HepG2 (cell line): Measurements from ENCODE around the gene BAZ1A. TPM values are rescaled to one million over a fixed set of nuclear protein-coding genes. Genes with fewer than 3 reads are reported as not detected.

Source experiments
- HDAC6 ChIP-seq: fragments of 200-600 bp; sonication (generic); IDR thresholded peaks from 2 replicates; pipeline ENCODE4 v1.7.0; 2017; ENCODE audit warnings: mild to moderate bottlenecking, antibody characterized with exemption, low read length, low read depth
- HES4 ChIP-seq: sonication (generic); formaldehyde crosslinking; IDR thresholded peaks from 2 replicates; pipeline ENCODE4 v1.9.0; 2021; ENCODE audit warnings: mild to moderate bottlenecking, missing genetic modification reagents, borderline replicate concordance
- JUNB ChIP-seq: sonication (generic); formaldehyde crosslinking; IDR thresholded peaks from 2 replicates; pipeline ENCODE4 v1.8.0; 2022; ENCODE audit warnings: missing genetic modification reagents, mild to moderate bottlenecking, borderline replicate concordance
- MIER3 ChIP-seq: IDR thresholded peaks from 2 replicates; pipeline ENCODE4 v1.6.1; 2016; ENCODE audit warnings: missing compliant biosample characterization, borderline replicate concordance
- MYC ChIP-seq: sonication (generic); formaldehyde crosslinking; IDR thresholded peaks from 2 replicates; pipeline ENCODE4 v1.9.0; 2021; ENCODE audit warnings: missing genetic modification reagents, borderline replicate concordance
- ZBTB38 ChIP-seq: sonication (generic); formaldehyde crosslinking; IDR thresholded peaks from 2 replicates; pipeline ENCODE4 v1.5.1; 2020; ENCODE audit warnings: mild to moderate bottlenecking, missing genetic modification reagents
- ZNF12 ChIP-seq: sonication (generic); formaldehyde crosslinking; IDR thresholded peaks from 2 replicates; pipeline ENCODE4 v1.5.0; 2020; ENCODE audit warnings: missing genetic modification reagents
- ZNF160 ChIP-seq: sonication (generic); formaldehyde crosslinking; IDR thresholded peaks from 2 replicates; pipeline ENCODE4 v1.8.0; 2022; ENCODE audit warnings: mild to moderate bottlenecking, inconsistent platforms, missing genetic modification reagents
- ZNF230 ChIP-seq: sonication (generic); formaldehyde crosslinking; IDR thresholded peaks from 2 replicates; pipeline ENCODE4 v1.4.0; 2020; ENCODE audit warnings: mild to moderate bottlenecking, missing genetic modification reagents
- ZNF607 ChIP-seq: sonication (generic); formaldehyde crosslinking; IDR thresholded peaks from 2 replicates; pipeline ENCODE4 v1.5.1; 2020; ENCODE audit warnings: missing genetic modification reagents, mild to moderate bottlenecking, borderline replicate concordance
- ZNF724P ChIP-seq: sonication (generic); formaldehyde crosslinking; IDR thresholded peaks from 2 replicates; pipeline ENCODE4 v1.8.0; 2022; ENCODE audit warnings: missing genetic modification reagents, borderline replicate concordance
- ZSCAN22 ChIP-seq: sonication (generic); formaldehyde crosslinking; IDR thresholded peaks from 2 replicates; pipeline ENCODE4 v1.4.0; 2020; ENCODE audit warnings: mild to moderate bottlenecking, missing genetic modification reagents
- polyA plus RNA-seq, 8 experiments: library from polyadenylated mRNA; depleted of rRNA in 3 of 8; stranded (reverse) in 7 of 8; unstranded in 1 of 8; fragments of >200 nt; fragmentation: Illumina TruSeq in 4 of 8; extraction: Trizol in 4 of 8; gene quantifications; 2 replicates each; pipeline versions ENCODE4 v1.2.1 to v1.2.3, GENCODE V29; 2011 to 2016; ENCODE audit warnings: low read depth in 4 of 8, missing spikeins in 1 of 8, mixed read lengths in 1 of 8; ENCODE audit not compliant: insufficient read depth in 1 of 8
- total RNA-seq, 5 experiments: library from RNA; depleted of rRNA; stranded (reverse); fragments of >200 nt; fragmentation: Illumina TruSeq; extraction: Trizol; gene quantifications; 2 replicates each; pipeline ENCODE4 v1.2.3, GENCODE V29; 2016; ENCODE audit warnings: low read depth in 1 of 5
- TF ChIP-seq, protein P1 (sequence below), 2 experiments: IDR thresholded peaks; 2 replicates each; pipeline ENCODE4 v1.6.1; 2011 to 2012; ENCODE audit warnings: low read length in 2 of 2, borderline replicate concordance in 1 of 2, low read depth in 1 of 2, mild to moderate bottlenecking in 1 of 2, moderate library complexity in 1 of 2
- TF ChIP-seq, protein P2 (sequence below): sonication (generic); formaldehyde crosslinking; IDR thresholded peaks from 2 replicates; pipeline ENCODE4 v1.4.0; 2020; ENCODE audit warnings: mild to moderate bottlenecking, missing genetic modification reagents
- TF ChIP-seq, protein P3 (sequence below): sonication (generic); formaldehyde crosslinking; IDR thresholded peaks from 2 replicates; pipeline ENCODE4 v1.8.1; 2023; ENCODE audit warnings: missing genetic modification reagents, mild to moderate bottlenecking, borderline replicate concordance
- TF ChIP-seq, protein P4 (sequence below): sonication (generic); formaldehyde crosslinking; IDR thresholded peaks from 2 replicates; pipeline ENCODE4 v1.5.1; 2020; ENCODE audit warnings: missing genetic modification reagents, mild to moderate bottlenecking, borderline replicate concordance
- TF ChIP-seq, protein P5 (sequence below): sonication (generic); formaldehyde crosslinking; IDR thresholded peaks from 2 replicates; pipeline ENCODE4; 2020; ENCODE audit warnings: missing genetic modification reagents, mild to moderate bottlenecking, borderline replicate concordance

BAZ1A gene
- total and polyA plus RNA-seq, 2 of the 13 experiments (the other 11 are each of a cell fraction or from before 2014, with no cell fraction given), result 20.9 to 56.8 TPM

DNA sequence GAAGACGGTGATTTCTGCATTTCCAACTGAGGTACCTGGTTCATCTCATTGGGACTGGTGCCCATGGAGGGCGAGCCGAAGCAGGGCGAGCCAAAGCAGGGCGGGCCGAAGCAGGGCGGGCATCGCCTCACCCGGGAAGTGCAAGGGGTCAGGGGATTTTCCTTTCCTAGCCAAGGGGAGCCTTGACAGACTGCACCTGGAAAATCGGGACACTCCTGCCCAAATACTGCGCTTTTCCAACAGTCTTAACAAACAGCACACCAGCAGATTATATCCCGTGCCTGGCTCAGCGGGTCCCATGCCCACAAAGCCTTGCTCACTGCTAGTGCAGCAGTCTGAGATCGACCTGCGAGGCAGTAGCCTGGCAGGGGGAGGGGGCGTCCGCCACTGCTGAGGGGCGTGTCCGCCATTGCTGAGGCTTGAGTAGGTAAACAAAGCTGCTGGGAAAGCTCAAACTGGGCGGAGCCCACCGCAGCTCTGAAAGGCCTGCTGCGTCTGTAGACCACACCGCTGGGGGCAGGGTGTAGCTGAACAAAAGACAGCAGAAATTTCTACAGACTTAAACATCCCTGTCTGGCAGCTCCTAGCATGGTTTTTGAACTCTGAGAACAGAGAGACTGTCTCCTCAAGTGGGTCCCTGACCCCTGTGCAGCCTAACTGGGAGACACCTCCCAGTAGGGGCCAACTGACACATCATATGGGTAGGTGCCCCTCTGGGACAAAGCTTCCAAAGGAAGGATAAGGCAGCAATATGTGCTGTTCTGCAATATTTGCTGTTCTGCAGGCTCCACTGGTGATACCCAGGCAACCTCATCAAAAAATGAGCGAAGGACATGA lies 77.2 kb downstream of the BAZ1A start (continued):
- TF ChIP-seq, protein P1, sequence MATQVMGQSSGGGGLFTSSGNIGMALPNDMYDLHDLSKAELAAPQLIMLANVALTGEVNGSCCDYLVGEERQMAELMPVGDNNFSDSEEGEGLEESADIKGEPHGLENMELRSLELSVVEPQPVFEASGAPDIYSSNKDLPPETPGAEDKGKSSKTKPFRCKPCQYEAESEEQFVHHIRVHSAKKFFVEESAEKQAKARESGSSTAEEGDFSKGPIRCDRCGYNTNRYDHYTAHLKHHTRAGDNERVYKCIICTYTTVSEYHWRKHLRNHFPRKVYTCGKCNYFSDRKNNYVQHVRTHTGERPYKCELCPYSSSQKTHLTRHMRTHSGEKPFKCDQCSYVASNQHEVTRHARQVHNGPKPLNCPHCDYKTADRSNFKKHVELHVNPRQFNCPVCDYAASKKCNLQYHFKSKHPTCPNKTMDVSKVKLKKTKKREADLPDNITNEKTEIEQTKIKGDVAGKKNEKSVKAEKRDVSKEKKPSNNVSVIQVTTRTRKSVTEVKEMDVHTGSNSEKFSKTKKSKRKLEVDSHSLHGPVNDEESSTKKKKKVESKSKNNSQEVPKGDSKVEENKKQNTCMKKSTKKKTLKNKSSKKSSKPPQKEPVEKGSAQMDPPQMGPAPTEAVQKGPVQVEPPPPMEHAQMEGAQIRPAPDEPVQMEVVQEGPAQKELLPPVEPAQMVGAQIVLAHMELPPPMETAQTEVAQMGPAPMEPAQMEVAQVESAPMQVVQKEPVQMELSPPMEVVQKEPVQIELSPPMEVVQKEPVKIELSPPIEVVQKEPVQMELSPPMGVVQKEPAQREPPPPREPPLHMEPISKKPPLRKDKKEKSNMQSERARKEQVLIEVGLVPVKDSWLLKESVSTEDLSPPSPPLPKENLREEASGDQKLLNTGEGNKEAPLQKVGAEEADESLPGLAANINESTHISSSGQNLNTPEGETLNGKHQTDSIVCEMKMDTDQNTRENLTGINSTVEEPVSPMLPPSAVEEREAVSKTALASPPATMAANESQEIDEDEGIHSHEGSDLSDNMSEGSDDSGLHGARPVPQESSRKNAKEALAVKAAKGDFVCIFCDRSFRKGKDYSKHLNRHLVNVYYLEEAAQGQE (IDR thresholded peaks at IDR 0.05; ENCODE audit: borderline replicate concordance in 1 of 2, low read depth in 1 of 2, low read length in 2 of 2), result no peak
- TF ChIP-seq ZNF724P (no peak), MIER3 (CRISPR knock-in tag) (peak; percentile 61), MYC (CRISPR knock-in tag) (peak; percentile 85), ZNF607 (CRISPR knock-in tag) (no peak), ZSCAN22 (no peak), ZNF230 (0 out of 2 replicates have a peak, but pooled peaks have one; percentile 25), JUNB (CRISPR knock-in tag) (no peak), ZBTB38 (CRISPR knock-in tag) (peak; percentile 98), HES4 (CRISPR knock-in tag) (no peak), HDAC6 (no peak), ZNF160 (CRISPR knock-in tag) (no peak), ZNF12 (peak; percentile 44; the same call in 1 of the 2 replicates)
- TF ChIP-seq, protein P2, sequence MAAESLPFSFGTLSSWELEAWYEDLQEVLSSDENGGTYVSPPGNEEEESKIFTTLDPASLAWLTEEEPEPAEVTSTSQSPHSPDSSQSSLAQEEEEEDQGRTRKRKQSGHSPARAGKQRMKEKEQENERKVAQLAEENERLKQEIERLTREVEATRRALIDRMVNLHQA (CRISPR knock-in tag), result no peak
- TF ChIP-seq, protein P3, sequence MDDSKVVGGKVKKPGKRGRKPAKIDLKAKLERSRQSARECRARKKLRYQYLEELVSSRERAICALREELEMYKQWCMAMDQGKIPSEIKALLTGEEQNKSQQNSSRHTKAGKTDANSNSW (CRISPR knock-in tag), result no peak
- TF ChIP-seq, protein P4, sequence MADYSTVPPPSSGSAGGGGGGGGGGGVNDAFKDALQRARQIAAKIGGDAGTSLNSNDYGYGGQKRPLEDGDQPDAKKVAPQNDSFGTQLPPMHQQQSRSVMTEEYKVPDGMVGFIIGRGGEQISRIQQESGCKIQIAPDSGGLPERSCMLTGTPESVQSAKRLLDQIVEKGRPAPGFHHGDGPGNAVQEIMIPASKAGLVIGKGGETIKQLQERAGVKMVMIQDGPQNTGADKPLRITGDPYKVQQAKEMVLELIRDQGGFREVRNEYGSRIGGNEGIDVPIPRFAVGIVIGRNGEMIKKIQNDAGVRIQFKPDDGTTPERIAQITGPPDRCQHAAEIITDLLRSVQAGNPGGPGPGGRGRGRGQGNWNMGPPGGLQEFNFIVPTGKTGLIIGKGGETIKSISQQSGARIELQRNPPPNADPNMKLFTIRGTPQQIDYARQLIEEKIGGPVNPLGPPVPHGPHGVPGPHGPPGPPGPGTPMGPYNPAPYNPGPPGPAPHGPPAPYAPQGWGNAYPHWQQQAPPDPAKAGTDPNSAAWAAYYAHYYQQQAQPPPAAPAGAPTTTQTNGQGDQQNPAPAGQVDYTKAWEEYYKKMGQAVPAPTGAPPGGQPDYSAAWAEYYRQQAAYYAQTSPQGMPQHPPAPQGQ (CRISPR knock-in tag), result 0 out of 2 replicates have a peak, but pooled peaks have one; percentile 25
- TF ChIP-seq, protein P5, sequence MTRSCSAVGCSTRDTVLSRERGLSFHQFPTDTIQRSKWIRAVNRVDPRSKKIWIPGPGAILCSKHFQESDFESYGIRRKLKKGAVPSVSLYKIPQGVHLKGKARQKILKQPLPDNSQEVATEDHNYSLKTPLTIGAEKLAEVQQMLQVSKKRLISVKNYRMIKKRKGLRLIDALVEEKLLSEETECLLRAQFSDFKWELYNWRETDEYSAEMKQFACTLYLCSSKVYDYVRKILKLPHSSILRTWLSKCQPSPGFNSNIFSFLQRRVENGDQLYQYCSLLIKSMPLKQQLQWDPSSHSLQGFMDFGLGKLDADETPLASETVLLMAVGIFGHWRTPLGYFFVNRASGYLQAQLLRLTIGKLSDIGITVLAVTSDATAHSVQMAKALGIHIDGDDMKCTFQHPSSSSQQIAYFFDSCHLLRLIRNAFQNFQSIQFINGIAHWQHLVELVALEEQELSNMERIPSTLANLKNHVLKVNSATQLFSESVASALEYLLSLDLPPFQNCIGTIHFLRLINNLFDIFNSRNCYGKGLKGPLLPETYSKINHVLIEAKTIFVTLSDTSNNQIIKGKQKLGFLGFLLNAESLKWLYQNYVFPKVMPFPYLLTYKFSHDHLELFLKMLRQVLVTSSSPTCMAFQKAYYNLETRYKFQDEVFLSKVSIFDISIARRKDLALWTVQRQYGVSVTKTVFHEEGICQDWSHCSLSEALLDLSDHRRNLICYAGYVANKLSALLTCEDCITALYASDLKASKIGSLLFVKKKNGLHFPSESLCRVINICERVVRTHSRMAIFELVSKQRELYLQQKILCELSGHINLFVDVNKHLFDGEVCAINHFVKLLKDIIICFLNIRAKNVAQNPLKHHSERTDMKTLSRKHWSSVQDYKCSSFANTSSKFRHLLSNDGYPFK (CRISPR knock-in tag), result peak; percentile 60
